HG03558 (cell line): ENCODE data around the gene INTS1.
"Not testable (repeated sequence)": the region's sequence is repeated elsewhere in the genome, so short reads cannot be mapped to it uniquely, and the experiment has no call there.

ENCODE experiments used
- ATAC-seq: cut with Tn5 transposase; IDR thresholded peaks from one replicate; pipeline ENCODE4 v1.9.1; 2021; ENCODE audit warnings: moderate number of reproducible peaks; ENCODE audit not compliant: unreplicated experiment; ENCODE audit errors: extremely low read depth

The INTS1 gene

GRCh38 chr7:1452205-1452604, 52.0 kb downstream of the INTS1 start:
- no peak for ATAC-seq

- ATAC-seq, result no peak
Measured at GRCh38 chr7:1450987-1451386, 53.2 kb downstream of the INTS1 start.

GRCh38 chr7:1450431-1450830, 53.8 kb downstream of the INTS1 start:
- ATAC-seq, result no peak

GRCh38 chr7:1449951-1450350, 54.2 kb downstream of the INTS1 start:
- no peak for ATAC-seq

- ATAC-seq, result no peak
Measured at GRCh38 chr7:1449501-1449900, 54.7 kb downstream of the INTS1 start.

- no peak for ATAC-seq
Measured at GRCh38 chr7:1448958-1449357, 55.2 kb downstream of the INTS1 start.

- no peak for ATAC-seq
Measured at GRCh38 chr7:1447551-1448244, 56.5 kb downstream of the INTS1 start.

GRCh38 chr7:1447112-1447511, 57.1 kb downstream of the INTS1 start:
- ATAC-seq, result no peak

- no peak for ATAC-seq
Measured at GRCh38 chr7:1446620-1447032, 57.6 kb downstream of the INTS1 start.

GRCh38 chr7:1446026-1446425, 58.2 kb downstream of the INTS1 start:
- not testable (repeated sequence) for ATAC-seq

GRCh38 chr7:1445341-1445740, 58.8 kb downstream of the INTS1 start:
- ATAC-seq, result no peak

GRCh38 chr7:1444925-1445322, 59.3 kb downstream of the INTS1 start:
- no peak for ATAC-seq

GRCh38 chr7:1444214-1444924, 59.8 kb downstream of the INTS1 start:
- no peak for ATAC-seq

- ATAC-seq, result not testable (repeated sequence)
Measured at GRCh38 chr7:1443587-1444200, 60.5 kb downstream of the INTS1 start.

GRCh38 chr7:1442355-1443124, 61.6 kb downstream of the INTS1 start:
- ATAC-seq, result no peak

- no peak for ATAC-seq
Measured at GRCh38 chr7:1441615-1442354, 62.4 kb downstream of the INTS1 start.

GRCh38 chr7:1440620-1441019, 63.6 kb downstream of the INTS1 start:
- ATAC-seq, result no peak

- no peak for ATAC-seq
Measured at GRCh38 chr7:1439373-1440363, 64.5 kb downstream of the INTS1 start.

- no peak for ATAC-seq
Measured at GRCh38 chr7:1438821-1439220, 65.4 kb downstream of the INTS1 start.
